ENCODE results near the gene MIA2.
A peak's percentile ranks its signal among the peaks of the same experiment; 100 is the strongest.
"Not testable (repeated sequence)": the region's sequence is repeated elsewhere in the genome, so short reads cannot be mapped to it uniquely, and the experiment has no call there.

MIA2 gene

DNA sequence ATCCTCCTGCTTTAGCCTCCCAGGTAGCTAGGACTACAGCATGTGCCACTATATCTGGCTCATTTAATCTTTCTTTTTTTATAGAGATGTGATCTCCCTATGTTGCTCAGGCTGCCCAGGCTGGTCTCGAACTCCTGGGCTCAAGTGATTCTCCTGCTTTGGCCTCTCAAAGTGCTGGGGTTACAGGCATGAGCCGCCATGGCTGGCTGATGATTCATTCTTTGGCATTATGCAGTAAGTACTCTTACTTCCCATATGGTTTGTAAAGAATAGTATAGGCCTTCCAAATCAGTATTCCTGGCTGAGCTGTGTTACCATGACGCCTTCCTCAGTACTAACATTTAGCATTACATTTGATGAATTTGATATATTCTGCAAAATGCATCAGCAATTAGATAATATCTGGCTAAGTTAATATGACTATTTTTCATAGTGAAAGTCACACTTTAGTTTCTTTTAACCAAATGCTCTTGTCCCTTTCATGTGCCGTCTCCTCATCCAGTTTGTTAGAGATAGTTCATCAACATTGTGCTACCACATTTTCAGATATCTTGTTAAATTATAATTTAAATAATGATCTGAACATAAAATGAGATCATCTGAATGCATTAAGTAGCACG, 3.2 kb upstream of the MIA2 start:
- DNase-seq: peak in 1 of 2 experiments; percentile 10

DNA sequence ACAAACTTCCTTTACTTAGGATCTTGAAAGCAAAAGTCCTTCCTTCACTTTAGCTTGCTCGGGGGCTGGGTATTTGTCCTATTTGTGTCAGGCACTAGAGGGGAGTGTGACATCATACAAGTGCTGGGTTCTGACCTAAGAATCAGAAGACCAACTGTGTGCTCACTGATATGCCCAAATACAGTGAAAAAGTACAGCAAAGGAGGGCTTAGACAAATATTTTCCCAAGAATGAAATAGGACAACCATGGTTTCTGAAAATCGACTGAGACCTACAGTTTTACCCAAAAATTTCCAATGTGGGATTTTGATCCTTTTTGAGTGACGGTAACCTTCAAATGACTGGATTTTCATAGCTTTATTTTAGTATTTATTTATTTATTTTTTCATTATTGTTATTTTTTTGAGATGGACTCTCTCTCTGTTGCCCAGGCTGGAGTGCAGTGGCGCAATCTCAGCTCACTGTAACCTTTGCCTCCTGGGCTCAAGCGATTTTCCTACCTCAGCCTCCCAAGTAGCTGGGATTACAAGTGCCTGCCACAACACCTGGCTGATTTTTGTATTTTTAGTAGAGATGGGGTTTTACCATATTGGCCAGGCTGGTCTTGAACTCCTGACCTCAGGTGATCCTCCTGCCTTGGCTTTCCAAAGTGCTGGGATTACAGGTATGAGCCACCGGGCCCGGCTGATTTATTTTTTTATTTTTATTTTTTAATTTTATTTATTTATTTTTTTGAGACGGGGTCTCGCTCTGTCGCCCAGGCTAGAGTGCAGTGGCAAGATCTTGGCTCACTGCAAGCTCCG, 1.8 kb upstream of the MIA2 start:
- DNase-seq: peak in 1 of 2 experiments; percentile 46

DNA sequence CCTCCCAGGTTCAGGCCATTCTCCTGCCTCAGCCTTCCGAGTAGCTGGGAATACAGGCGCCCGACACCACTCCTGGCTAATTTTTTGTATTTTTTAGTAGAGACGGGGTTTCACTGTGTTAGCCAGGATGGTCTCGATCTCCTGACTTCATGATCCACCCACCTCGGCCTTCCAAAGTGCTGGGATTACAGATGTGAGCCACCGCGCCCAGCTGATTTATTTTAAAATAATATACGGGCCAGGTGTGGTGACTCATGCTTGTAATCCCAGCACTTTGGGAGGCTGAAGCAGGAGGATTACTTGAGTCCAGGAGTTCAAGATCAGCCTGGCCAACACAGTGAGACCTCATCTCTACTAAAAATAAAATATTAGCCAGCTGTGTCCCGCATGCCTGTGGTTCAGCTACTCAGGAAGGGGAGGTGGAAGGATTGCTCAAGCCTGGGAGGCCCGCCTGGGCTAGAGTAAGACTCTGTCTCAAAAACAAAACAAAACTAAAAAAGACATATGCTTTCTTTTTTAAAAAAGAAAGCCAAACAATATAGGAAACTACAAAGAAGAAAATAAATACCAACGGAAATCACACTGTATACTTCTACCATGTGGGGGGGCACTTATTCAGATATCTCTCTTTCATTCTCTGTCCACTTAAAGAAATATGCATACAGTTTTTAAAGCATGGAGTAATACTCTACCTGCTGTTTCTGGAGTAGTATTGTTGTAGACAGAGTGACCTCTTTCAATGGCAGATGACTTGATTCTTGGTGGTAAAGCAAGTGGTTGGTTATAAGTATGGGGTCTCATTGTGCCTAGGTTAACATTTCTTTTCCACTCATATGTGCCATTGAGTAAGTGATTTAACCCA, 930 bp upstream of the MIA2 start:
- no peak for DNase-seq

DNA sequence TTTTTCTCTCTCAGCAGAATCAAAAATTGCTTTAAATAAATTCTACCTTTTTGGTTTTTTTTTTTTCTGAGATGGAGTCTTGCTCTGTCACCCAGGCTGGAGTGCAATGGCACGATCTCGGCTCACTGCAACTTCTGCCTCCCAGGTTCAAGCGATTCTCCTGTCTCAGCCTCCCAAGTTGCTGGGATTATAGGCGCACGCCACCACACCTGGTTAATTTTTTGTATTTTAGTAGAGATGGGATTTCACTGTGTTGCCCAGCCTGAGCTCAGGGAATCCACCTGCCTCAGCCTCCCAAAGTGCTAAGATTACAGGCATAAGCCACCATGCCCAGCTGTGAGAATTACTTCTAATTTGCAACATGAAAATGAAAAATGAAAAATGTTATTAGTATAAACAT, 1.3 kb downstream of the MIA2 start:
- DNase-seq: not testable (repeated sequence)

DNA sequence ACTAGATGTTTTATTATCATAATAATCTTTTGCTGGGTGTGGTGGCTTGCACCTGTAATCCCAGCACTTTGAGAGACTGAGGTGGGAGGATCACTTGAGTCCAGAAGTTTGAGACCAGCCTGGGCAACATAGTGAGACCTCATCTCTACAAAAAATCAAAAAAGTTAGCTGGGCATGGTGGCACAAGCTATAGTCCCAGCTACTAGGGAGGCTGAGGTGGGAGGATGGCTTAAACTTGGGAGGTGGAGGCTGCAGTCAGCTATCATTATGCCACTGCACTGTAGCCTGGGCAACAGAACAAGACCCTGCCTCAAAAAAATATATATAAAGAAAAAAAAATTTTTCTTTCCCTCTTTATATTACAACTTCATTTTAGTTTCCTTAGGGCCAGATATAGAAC, 1.8 kb downstream of the MIA2 start:
- DNase-seq: not testable (repeated sequence)

DNA sequence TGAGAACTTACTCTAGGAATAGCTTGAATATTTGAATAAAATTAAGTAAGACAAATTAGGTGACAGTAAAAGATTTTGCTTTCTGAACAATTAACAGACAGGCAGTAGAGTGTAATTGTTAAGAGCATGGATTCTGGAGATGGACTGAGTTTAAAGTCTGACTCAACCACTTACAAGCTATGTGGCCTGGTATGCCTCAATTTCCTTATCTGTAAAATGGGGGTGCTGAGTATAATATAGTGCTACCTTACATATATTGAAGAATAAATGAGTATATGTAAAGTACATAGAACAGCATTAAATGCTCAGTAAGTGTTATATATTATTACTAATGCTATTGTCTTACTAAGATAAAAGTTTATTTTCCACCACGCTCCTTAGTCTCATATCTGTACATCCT, 7.1 kb downstream of the MIA2 start:
- DNase-seq: no peak

DNA sequence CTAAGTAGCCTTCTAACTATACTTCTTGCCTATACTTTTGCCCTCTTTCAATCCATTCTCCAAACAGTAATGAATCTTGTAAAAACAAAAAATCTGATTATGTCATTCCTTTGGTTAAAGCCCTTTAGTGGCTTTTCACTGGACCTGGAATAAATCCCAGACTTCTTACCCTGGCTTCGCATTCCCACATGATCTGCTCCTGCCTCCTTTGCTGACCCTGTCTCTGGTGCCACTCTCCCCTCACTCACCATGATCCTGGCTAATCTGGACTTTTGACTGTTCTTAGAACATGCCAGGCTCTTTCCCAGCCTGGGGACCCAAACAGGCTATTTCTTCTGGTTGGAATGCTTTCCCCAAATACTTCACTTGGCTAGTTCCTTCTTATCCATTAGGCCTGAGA, 7.9 kb downstream of the MIA2 start:
- no peak for DNase-seq

DNA sequence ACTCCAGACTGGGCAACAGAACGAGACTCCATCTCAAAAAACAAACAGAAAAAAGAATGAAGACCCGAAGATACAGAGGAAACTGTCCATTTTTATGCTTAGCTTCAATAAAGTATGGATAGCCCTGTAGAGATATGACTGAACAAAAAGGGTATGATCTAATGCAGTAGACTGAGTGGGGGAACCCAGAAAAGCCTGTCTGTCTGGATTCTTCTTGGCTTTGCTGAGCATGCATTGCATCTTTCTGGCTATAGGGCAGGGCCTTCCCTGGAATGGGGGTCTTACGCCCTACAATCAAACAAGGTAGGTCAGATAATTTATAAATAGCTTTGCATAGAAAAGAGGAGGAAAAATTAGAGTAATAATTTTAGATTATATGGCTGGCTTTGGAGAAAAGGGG, 10.1 kb downstream of the MIA2 start:
- no peak for DNase-seq

DNA sequence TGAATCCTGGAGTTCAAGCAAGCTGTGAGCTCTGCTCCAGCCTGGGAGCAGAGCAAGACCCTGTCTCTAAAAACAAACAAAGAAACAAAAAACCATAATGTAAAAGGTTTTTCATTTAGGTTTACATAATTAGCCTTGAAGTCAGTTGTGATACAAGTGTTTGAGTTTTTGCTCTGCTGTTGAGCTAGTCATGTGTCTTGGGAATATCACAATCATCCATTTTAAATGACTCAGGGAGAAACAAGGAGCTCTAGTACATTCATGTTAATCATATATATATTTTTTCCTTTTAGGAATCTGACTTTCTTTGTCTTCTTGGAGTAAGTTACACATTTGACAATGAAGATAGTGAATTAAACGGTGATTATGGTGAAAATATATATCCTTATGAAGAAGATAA, 12.9 kb downstream of the MIA2 start:
- no peak for DNase-seq

DNA sequence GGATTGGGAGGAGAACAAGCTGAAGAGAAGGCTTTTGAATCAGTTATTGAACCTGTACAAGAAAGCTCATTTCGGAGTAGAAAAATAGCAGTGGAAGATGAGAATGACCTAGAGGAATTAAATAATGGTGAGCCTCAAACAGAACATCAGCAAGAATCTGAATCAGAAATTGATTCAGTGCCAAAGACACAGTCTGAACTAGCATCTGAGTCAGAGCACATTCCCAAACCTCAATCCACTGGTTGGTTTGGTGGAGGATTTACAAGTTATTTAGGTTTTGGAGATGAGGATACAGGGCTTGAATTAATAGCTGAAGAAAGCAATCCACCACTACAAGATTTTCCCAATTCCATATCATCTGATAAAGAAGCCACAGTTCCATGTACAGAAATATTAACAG, 13.5 kb downstream of the MIA2 start:
- no peak for DNase-seq

DNA sequence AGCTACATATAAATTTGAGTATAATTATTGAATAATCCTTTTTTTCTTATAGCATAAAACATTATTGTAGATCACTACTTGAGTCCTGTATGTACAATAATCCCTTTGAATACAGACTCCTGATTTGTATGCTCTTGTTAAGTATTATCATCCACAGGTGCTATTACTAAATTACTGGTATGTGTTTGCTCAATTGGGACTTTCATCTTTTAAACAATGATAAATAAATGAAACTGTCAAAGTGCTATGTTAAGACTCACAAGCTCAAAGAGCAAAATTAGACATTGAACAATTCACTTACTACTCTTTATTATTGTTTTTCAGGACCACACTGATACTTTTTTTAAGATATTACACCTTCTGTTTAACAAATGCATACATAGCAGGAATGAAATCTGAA, 17.8 kb downstream of the MIA2 start:
- DNase-seq: no peak

DNA sequence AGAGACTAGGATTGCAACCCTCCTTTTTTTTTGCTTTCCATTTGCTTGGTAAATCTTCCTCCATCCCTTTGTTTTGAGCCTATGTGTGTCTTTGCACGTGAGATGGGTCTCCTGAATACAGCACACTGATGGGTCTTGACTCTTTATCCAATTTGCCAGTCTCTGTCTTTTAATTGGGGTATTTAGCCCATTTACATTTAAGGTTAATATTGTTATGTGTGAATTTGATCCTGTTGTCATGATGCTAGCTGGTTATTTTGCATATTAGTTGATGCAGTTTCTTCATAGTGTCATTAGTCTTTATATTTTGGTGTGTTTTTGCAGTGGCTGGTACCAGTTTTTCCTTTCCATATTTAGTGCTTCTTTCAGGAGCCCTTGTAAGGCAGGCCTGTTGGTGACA, 23.7 kb downstream of the MIA2 start:
- not testable (repeated sequence) for DNase-seq

DNA sequence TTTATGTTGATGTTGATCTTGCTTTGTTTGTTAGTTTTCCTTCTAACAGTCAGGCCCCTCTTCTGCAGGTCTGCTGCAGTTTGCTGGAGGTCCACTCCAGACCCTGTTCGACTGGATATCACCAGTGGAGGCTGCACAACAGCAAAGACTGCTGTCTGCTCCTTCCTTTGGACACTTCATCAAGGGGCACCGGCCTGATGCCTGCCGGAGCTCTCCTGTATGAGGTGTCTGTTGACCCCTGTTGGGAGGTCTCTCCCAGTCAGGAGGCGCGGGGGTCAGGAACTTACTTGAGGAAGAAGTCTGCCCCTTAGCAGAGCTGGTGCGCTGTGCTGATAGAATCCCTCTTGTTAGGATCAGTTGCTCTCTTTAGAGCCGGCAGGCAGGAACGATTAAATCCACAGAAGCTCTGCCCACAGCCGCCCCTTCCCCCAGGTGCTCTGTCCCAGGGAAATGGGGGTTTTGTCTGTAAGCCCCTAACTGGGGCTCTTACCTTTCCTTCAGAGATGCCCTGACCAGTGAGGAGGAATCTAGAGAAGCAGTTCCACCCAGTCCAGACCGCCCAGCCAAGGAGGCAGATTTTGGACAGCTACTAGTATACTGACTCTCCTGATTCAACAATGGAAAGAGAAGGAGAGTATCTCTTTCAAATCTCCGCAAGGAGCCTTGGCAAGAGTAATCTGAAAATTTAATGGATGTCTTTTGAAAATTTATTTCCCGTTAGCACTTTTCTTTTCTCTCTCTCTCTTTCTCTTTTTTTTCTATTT, 25.2 kb downstream of the MIA2 start:
- DNase-seq: no peak

DNA sequence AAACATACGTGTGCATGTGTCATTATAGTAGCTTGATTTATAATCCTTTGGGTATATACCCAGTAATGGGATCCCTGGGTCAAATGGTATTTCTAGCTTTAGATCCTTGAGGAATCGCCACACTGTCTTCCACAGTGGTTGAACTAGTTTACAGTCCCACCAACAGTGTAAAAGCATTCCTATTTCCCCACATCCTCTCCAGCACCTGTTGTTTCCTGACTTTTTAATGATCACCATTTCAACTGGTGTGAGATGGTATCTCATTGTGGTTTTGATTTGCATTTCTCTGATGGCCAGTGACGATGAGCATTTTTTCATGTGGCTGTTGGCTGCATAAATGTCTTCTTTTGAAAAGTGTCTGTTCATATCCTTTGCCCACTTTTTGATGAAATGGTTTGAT, 26.4 kb downstream of the MIA2 start:
- DNase-seq: not testable (repeated sequence)

DNA sequence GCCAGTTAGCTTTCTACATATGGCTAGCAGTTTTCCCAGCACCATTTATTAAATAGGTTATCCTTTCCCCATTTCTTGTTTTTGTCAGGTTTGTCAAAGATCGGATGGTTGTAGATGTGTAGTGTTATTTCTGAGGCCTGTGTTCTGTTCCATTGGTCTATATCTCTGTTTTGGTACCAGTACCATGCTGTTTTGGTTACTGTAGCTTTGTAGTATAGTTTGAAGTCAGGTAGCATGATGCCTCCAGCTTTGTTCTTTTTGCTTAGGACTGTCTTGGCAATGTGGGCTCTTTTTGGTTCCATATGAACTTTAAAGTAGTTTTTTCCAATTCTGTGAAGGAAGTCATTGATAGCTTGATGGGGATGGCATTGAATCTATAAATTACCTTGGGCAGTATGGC, 28.5 kb downstream of the MIA2 start:
- not testable (repeated sequence) for DNase-seq

DNA sequence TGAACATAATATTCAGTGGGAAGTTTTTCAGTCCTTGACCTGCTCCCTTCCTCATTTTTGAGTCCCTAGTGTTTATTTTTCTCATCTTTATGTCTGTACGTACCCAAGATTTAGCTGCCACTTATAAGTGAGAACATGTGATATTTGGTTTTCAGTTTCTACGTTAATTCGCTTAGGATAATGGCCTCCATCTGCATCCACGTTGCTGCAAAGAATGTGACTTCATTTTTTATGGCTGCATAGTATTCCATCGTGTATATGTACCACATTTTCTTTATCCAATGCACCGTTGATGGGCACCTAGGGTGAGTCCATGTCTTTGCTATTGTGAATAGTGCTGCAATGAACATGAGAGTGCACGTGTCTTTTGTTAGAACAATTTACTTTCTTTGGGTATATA, 30.3 kb downstream of the MIA2 start:
- DNase-seq: no peak

DNA sequence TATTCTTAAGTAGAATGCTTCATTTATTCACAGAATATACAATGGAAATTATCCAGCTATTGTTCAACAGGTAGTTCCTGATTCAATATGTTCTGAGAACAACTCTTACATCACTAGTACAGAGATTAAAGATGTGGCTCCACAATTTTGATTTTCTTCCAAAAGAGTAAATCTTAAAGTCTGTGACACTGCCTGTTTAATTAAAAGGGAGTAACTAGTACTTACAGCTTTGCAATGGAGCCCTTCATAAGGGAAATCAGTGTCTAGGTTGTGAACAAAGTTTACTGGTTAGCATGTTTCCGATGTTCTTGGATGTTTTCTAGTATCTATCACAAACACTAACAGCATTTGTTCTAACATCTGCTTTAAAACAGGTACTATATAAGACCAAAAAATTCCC, 30.8 kb downstream of the MIA2 start:
- DNase-seq: no peak

DNA sequence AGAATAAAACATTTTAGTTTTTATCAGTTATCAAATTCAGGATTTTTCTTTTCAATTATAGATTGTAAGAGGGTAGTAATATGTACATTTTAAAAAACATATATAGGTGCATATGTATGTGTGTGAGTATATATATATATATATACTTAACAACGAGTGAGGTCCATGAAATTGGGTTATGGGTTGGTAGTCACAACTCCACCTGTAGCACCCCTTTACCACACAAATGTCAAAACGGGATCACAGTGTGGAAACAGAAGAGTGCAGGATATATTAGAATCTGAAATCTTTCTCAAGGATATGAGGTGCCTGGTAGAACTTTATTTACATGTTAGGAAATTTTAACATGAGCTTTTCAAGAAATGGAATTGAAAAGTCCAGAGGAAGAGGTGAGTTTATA, 31.3 kb downstream of the MIA2 start:
- no peak for DNase-seq

DNA sequence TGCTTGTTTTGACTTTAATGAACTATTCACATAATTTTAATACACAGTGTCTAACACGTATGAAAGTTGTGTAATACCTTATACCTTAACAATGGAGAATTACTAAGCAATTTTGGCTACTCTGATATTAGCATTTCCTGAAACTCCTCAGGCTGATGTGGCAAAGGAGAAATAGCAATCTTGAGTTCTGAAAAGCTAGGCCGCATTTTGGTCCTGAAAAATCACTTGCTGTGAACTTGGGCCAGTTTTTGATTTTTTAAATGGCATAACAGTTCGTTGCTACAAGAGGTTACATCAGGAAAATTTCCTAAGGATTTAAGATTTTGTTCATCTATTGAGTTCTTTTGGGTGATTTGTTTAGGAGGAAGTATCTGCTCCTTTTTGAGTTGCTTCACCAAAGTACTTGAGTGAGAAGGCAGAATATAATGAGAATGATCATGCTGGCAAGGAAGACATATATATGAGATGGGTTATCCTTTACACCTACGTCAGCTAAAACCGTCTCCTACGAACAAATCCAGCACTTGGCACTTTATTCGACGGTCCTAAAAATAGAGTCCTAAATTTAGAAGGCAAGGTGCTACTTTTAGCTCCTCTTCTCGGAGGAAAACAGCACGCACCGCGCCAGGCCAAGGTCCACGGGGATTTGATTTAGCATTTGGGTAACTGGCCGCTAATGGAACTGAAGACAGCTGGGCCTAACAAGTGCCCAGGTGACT, 32.2 kb downstream of the MIA2 start:
- DNase-seq: peak in 1 of 2 experiments; percentile 25

DNA sequence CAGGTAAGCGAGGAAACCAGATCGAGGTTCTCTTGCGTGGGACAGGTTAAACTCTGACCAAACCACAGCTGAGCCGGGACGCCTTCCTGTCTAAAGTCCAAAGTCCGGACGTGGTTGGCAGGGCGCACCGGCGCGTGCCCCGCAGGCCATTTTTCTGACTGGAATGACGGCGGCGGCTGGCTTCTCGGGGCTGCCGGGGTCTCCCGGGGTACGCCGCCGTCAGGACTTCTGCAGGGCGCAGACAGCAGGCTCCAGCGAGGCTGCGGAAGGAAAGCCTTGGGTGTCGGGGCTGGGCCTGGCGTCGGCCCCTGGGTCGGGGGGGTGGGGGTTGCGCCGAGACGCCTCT, 32.8 kb downstream of the MIA2 start:
- DNase-seq: peak in 1 of 2 experiments; percentile 64

DNA sequence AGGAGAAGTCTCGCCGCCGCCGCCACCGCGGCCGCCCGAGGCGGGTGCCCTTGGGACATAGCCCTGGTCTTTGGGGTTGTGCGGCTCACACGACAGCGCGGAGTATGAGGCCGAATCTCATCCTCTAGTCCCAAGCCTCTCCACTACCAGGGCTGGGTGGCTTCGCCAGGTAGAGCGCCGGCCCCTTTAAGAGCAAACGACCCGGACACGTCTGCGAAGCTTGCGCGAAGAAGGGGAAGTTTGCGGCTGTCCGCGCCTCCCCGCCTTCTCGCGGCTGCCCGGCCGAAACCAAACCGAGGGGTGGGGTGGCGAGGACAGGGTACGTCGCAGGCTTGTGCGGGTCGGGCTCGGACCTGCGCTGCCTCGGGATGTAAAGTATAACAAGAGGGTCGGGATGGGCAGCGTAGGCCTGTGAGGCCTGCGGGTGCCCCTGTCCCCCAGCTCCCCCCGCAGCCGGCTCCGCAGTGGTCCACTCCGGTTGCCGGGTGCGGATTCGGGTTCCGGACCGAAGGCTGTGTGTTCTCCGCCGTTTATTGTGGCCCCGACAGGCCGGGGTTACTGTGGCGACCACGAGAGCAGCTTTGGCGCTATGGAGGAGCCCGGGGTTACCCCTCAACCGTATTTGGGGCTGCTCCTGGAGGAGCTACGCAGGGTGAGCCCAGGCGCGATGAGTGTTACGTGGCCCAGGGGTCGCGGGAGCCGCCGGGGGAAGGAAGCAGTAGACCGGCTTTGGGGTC, 33.3 kb downstream of the MIA2 start:
- DNase-seq: peak; percentile 64 to 84

DNA sequence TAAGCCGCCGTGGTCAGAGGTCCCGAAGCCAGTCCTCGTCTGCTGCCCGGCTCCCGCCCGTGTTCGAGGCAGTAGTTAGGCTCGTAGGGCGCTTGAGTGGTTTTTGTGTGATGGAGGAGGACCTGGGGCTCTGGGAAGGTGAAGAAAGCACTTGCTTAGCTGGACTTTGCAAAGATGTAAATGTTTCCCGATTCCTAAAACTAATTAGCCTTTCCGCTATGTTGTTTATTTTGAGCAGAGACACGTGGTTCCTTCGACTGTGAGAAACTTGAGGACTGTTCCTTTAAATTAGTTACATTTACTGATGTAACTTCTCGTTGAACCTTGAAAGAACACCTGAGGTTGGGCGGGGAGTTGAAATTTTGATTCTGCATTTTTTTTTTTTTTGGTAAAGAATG, 33.9 kb downstream of the MIA2 start:
- peak in 1 of 2 experiments; percentile 75 for DNase-seq
